ENCODE data around the gene ANO8. TPM values are rescaled to one million over a fixed set of nuclear protein-coding genes. Genes with fewer than 3 reads are reported as not detected.
A peak's percentile ranks its signal among the peaks of the same experiment; 100 is the strongest.

Gene ANO8
- total and polyA plus RNA-seq, 2 donors (not counting 1 experiment from before 2014, with no cell fraction given) = 1.1 to 5.9 TPM

DNA sequence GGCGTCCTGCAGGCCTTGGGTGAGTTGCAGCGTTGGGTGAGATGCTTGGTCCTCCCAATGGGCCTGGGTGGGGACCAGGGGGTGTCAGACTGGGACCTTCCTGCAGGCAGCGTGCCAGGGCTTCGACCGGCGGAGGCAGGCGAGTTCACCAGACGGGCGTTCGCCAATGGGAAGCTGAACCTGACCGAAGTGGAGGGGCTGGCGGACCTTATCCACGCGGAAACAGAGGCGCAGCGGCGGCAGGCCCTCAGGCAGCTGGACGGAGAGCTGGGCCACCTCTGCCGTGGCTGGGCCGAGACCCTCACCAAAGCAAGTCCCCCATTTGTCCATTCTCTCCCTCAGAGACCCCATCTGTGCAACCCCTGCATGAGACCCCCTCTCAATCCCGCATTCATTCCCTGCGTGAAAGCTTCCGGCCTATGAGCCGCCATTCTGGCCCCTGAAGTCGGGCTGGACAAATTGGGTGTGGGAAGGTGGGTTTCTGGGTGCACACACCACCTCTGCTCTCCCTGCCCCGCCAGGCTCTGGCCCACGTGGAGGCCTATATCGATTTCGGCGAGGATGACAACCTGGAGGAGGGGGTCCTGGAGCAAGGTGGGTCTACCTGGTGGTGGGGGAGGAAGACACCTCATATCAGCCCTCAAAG is 3.9 kb upstream of the ANO8 start:
- no peak for DNase-seq (ENCODE audit: low read depth in 2 of 2)
- Histone ChIP-seq H3K4me2 (ENCODE audit: extremely low read depth, insufficient read depth, low read length) (peak overlapping the region; percentile 82), H3K9me3 (ENCODE audit: control insufficient read depth, insufficient read depth, low read depth, low read length) (no peaks in the 10 kb centered on the region), H3K36me3 (ENCODE audit: control insufficient read depth, insufficient read depth, low read length) (peaks cover 3% of the 10 kb centered on the region), H3K27me3 (ENCODE audit: control insufficient read depth, insufficient read depth, low read length) (no peaks in the 10 kb centered on the region), H4K20me1 (ENCODE audit: control insufficient read depth, extremely low read depth, insufficient read depth, low read length) (no peaks in the 10 kb centered on the region), H3K9ac (ENCODE audit: insufficient read depth, low read length) (peak overlapping the region; percentile 54), H3K4me3 (replicated peaks in 1 of 4; ENCODE audit: control extremely low read depth in 1 of 4, insufficient read depth in 1 of 4, low read depth in 3 of 4, low read length in 4 of 4) (peak overlapping the region; percentile 77 to 98 (median 88)), H3K4me1 (ENCODE audit: control insufficient read depth, extremely low read depth, insufficient read depth, low read length) (peaks cover 3% of the 10 kb centered on the region), H3K79me2 (ENCODE audit: control insufficient read depth, insufficient read depth, low read length) (no peaks in the 10 kb centered on the region), H2AFZ (ENCODE audit: low read length) (no peak overlapping the region), H3K27ac (ENCODE audit: insufficient read depth, low read length) (no peak overlapping the region)
- TF ChIP-seq, protein P1, sequence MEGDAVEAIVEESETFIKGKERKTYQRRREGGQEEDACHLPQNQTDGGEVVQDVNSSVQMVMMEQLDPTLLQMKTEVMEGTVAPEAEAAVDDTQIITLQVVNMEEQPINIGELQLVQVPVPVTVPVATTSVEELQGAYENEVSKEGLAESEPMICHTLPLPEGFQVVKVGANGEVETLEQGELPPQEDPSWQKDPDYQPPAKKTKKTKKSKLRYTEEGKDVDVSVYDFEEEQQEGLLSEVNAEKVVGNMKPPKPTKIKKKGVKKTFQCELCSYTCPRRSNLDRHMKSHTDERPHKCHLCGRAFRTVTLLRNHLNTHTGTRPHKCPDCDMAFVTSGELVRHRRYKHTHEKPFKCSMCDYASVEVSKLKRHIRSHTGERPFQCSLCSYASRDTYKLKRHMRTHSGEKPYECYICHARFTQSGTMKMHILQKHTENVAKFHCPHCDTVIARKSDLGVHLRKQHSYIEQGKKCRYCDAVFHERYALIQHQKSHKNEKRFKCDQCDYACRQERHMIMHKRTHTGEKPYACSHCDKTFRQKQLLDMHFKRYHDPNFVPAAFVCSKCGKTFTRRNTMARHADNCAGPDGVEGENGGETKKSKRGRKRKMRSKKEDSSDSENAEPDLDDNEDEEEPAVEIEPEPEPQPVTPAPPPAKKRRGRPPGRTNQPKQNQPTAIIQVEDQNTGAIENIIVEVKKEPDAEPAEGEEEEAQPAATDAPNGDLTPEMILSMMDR (conservative IDR thresholded peaks at IDR 0.05 in 1 of 2, IDR thresholded peaks at IDR 0.05 in 1 of 2; ENCODE audit: low read depth in 1 of 2, low read length in 2 of 2) = no peak
- TF ChIP-seq EZH2 (IDR thresholded peaks at IDR 0.05; ENCODE audit: low read length, missing control alignments) = no peak

DNA sequence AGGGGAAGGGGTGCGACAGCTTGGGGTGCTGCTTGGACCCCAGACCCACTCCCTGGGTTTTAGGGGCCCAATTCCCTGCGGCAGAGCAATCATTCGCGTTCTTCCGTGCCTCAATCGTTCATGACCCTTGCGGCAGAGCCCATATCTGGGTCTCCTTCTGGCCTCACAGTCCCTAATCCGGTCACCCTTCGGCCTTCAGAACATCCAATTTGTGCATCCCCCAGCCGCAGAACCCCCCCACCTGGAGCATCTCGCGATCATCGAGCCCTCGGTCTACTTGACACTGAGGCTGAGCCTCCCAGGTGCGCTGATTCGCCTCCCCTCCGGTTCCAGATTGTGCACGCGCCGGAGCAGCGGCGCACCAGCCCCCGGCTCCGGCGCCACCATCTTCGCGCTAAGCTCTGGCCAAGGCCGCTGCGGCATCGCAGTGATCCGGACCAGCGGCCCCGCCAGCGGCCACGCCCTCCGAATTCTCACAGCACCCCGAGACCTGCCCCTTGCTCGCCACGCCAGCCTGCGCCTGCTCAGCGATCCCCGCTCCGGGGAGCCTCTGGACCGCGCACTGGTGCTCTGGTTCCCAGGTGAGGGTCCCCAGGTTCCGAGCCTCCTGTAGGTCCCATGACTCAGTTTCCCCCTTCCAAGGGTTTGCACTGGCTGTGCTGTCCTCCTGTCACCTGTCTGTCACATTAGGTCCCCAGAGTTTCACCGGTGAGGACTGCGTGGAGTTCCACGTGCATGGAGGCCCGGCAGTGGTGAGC is 3.2 kb upstream of the ANO8 start:
- DNase-seq (ENCODE audit: low read depth in 2 of 2) = no peak
- TF ChIP-seq EZH2 (IDR thresholded peaks at IDR 0.05; ENCODE audit: low read length, missing control alignments) = no peak
- TF ChIP-seq, protein P1 (conservative IDR thresholded peaks at IDR 0.05 in 1 of 2, IDR thresholded peaks at IDR 0.05 in 1 of 2; ENCODE audit: low read depth in 1 of 2, low read length in 2 of 2) = no peak

DNA sequence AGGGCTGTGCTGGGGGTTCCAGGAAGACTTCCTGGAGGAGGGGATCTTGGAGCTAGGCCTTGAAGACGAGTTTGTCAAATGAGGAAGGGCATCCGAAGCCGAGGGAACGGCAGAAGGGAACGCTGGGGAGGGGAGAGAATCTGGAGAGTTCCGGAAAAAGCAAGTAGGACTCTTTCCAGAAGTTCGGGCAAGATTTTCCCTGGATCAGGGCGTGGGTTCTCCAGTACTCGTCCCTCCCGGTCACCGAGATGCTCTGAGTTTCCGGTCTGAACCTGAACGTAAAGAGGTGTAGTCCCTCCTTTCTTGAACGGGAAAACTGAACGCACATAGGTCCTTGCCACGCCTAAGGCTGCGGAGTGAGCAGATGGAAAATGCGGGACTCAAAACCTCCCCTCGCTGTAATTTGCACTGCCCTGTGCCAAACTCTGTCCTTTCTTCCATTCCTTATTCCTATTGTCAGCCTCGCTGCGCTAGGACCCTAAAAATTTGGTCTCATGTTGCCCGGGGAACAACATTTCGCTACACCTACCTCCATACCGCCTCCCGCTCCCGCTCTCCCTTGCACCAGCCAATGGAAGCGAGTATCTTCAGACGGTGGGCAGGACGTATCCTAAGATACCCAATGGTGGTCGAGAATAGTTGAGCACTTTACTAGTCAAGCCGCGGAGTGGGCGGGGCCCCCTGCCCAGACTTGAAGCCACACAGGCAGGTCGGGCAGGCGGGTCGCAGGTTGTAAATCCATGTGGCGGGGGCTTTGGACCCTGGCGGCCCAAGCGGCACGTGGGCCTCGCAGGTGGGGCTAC is 2.4 kb upstream of the ANO8 start, which contains the start of gene GTPBP3:
TSS of gene GTPBP3 (plus strand) at position 682 of the 803 bp plus-strand sequence. CDS start at position 741, 59 bp downstream.
- H3K27me3 ChIP-seq (ENCODE audit: control insufficient read depth, insufficient read depth, low read length) = no peaks in the 10 kb centered on the region
- peaks cover 3% of the 10 kb centered on the region for H3K4me1 ChIP-seq (ENCODE audit: control insufficient read depth, extremely low read depth, insufficient read depth, low read length)
- TF ChIP-seq, protein P1 (conservative IDR thresholded peaks at IDR 0.05 in 1 of 2, IDR thresholded peaks at IDR 0.05 in 1 of 2; ENCODE audit: low read depth in 1 of 2, low read length in 2 of 2) = no peak
- no peak for TF ChIP-seq EZH2 (IDR thresholded peaks at IDR 0.05; ENCODE audit: low read length, missing control alignments)
- H3K4me3 ChIP-seq (replicated peaks in 1 of 4; ENCODE audit: control extremely low read depth in 1 of 4, insufficient read depth in 1 of 4, low read depth in 3 of 4, low read length in 4 of 4) = peak within 1 kb of the TSS; percentile 82 to 98 (median 88)
- peak within 1 kb of the TSS; percentile 79 for H3K27ac ChIP-seq (ENCODE audit: insufficient read depth, low read length)
- H3K79me2 ChIP-seq (ENCODE audit: control insufficient read depth, insufficient read depth, low read length) = no peaks in the 10 kb centered on the region
- H3K36me3 ChIP-seq (ENCODE audit: control insufficient read depth, insufficient read depth, low read length) = peaks cover 3% of the 10 kb centered on the region
- DNase-seq (ENCODE audit: low read depth in 2 of 2) = peak; percentile 98
- peak within 1 kb of the TSS; percentile 57 for H3K9ac ChIP-seq (ENCODE audit: insufficient read depth, low read length)
- H3K9me3 ChIP-seq (ENCODE audit: control insufficient read depth, insufficient read depth, low read depth, low read length) = no peaks in the 10 kb centered on the region
- H4K20me1 ChIP-seq (ENCODE audit: control insufficient read depth, extremely low read depth, insufficient read depth, low read length) = no peaks in the 10 kb centered on the region
- H3K4me2 ChIP-seq (ENCODE audit: extremely low read depth, insufficient read depth, low read length) = peak within 1 kb of the TSS; percentile 82
- H2AFZ ChIP-seq (ENCODE audit: low read length) = peak within 1 kb of the TSS; percentile 77

More for the DNA sequence above, 3.2 kb upstream of the ANO8 start:
- no peaks in the 10 kb centered on the region for H3K9me3 ChIP-seq (ENCODE audit: control insufficient read depth, insufficient read depth, low read depth, low read length)
- H3K79me2 ChIP-seq (ENCODE audit: control insufficient read depth, insufficient read depth, low read length) = no peaks in the 10 kb centered on the region
- H3K27ac ChIP-seq (ENCODE audit: insufficient read depth, low read length) = peak overlapping the region; percentile 29
- peak overlapping the region; percentile 77 to 98 (median 88) for H3K4me3 ChIP-seq (replicated peaks in 1 of 4; ENCODE audit: control extremely low read depth in 1 of 4, insufficient read depth in 1 of 4, low read depth in 3 of 4, low read length in 4 of 4)
- H3K27me3 ChIP-seq (ENCODE audit: control insufficient read depth, insufficient read depth, low read length) = no peaks in the 10 kb centered on the region
- peak overlapping the region; percentile 54 for H3K9ac ChIP-seq (ENCODE audit: insufficient read depth, low read length)
- no peaks in the 10 kb centered on the region for H4K20me1 ChIP-seq (ENCODE audit: control insufficient read depth, extremely low read depth, insufficient read depth, low read length)
- H3K4me2 ChIP-seq (ENCODE audit: extremely low read depth, insufficient read depth, low read length) = peak overlapping the region; percentile 82
- peaks cover 3% of the 10 kb centered on the region for H3K4me1 ChIP-seq (ENCODE audit: control insufficient read depth, extremely low read depth, insufficient read depth, low read length)
- H2AFZ ChIP-seq (ENCODE audit: low read length) = peak overlapping the region; percentile 77
- H3K36me3 ChIP-seq (ENCODE audit: control insufficient read depth, insufficient read depth, low read length) = peaks cover 3% of the 10 kb centered on the region
